GM20000 (cell line): ENCODE results near the gene TSPAN5.

ENCODE experiments used
- DNase-seq: peaks from one replicate; pipeline ENCODE4 v3.0.0; 2012; ENCODE audit warnings: low spot score
- CTCF ChIP-seq: IDR thresholded peaks from 2 replicates; pipeline ENCODE4 v1.5.1; 2012; ENCODE audit warnings: mild to moderate bottlenecking, control low read depth; ENCODE audit errors: extremely low read depth, missing control alignments

The TSPAN5 gene

GRCh38 chr4:98564852-98565251, 93.6 kb downstream of the TSPAN5 start:
- DNase-seq = no peak
- no peak for TF ChIP-seq CTCF

DNA sequence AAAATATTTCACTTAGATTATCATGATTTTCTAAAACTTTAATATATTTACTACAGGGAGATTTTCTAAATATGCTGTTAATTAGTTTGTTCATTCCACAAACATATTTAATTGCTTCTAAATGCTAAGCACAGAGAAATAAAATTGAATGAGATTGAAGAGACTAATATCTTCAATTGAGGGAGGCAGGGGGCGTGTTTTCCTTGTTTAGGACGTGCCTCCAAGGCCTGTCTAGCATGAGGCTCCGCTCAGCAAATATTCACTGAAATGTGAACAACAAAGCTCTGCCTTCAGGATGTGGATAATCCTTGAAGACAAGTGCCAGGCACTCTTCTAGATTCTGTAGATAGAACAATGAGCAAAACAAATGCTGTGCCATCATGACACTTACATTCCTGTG, 98.1 kb downstream of the TSPAN5 start:
- no peak for DNase-seq
- TF ChIP-seq CTCF = no peak

- no peak for DNase-seq
Measured at GRCh38 chr4:98558471-98559169, 99.8 kb downstream of the TSPAN5 start.

GRCh38 chr4:98557194-98557892, 101.1 kb downstream of the TSPAN5 start:
- TF ChIP-seq CTCF = no peak
- no peak for DNase-seq

More at GRCh38 chr4:98558471-98559169, 99.8 kb downstream of the TSPAN5 start:
- no peak for TF ChIP-seq CTCF

DNA sequence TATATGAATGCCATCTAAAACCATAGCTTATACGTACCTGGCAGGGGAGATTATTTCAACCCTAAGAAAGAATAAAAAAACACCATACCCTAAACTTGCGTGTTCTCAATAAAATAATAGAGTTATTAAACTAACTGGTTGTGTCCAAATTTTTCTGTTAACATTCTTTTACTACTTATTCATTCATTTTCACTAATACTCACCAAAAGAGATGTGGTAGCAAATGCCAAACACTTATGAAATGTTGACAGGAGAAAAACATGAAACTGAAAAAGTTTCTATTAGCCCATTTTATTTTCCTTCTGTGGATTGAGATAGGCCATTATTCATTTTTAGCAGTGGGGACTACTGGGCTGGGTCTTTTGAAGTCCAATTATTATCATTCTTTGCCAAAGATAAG, 102.0 kb downstream of the TSPAN5 start:
- TF ChIP-seq CTCF = no peak
- DNase-seq = no peak

- TF ChIP-seq CTCF = no peak
- DNase-seq = no peak
Measured at GRCh38 chr4:98555798-98556445, 102.5 kb downstream of the TSPAN5 start.

- no peak for DNase-seq
- no peak for TF ChIP-seq CTCF
Measured at GRCh38 chr4:98546910-98547594, 111.4 kb downstream of the TSPAN5 start.
